ENCODE measurements around the gene IFNG.

IFNG gene

GRCh38 chr12:68111995-68112394, 47.5 kb downstream of the IFNG start:
- DNase-seq = no peak

- DNase-seq = no peak
Observed at GRCh38 chr12:68109444-68110217, 49.9 kb downstream of the IFNG start.

GRCh38 chr12:68109001-68109400, 50.5 kb downstream of the IFNG start:
- no peak for DNase-seq

- DNase-seq = no peak
Observed at GRCh38 chr12:68106660-68107059, 52.9 kb downstream of the IFNG start.

- no peak for DNase-seq
Observed at GRCh38 chr12:68106160-68106559, 53.4 kb downstream of the IFNG start.
